ENCODE measurements around the gene MAL. TPM values are rescaled to one million over a fixed set of nuclear protein-coding genes. Genes with fewer than 3 reads are reported as not detected.

The MAL gene
- total and polyA plus RNA-seq, 2 of the 13 experiments (the other 11 are each of a cell fraction or from before 2014, with no cell fraction given) = not detected

- no peak for TF ChIP-seq FOXP1 (IDR thresholded peaks at IDR 0.05)
- 0 out of 2 replicates have a peak, but pooled peaks have one; percentile 12 for TF ChIP-seq FOXP1 (CRISPR knock-in tag; IDR thresholded peaks at IDR 0.05)
- no peak for TF ChIP-seq ZSCAN12 (CRISPR knock-in tag; IDR thresholded peaks at IDR 0.05)
- no peak for TF ChIP-seq ZNF260 (CRISPR knock-in tag; IDR thresholded peaks at IDR 0.05; ENCODE audit: borderline replicate concordance, low read depth)
- no peak for TF ChIP-seq NFAT5 (CRISPR knock-in tag; IDR thresholded peaks at IDR 0.05)
- TF ChIP-seq FOXO1 (CRISPR knock-in tag; IDR thresholded peaks at IDR 0.05) = 0 out of 2 replicates have a peak, but pooled peaks have one; percentile 36
- TF ChIP-seq JARID2 (CRISPR knock-in tag; IDR thresholded peaks at IDR 0.05; ENCODE audit: insufficient replicate concordance) = no peak
- no peak for TF ChIP-seq ZNF724P (CRISPR knock-in tag; IDR thresholded peaks at IDR 0.05; ENCODE audit: borderline replicate concordance)
- TF ChIP-seq ZNF264 (CRISPR knock-in tag; IDR thresholded peaks at IDR 0.05) = no peak
- 0 out of 2 replicates have a peak, but pooled peaks have one; percentile 64 for TF ChIP-seq ZNF225 (CRISPR knock-in tag; IDR thresholded peaks at IDR 0.05)
- no peak for TF ChIP-seq ZNF430 (CRISPR knock-in tag; IDR thresholded peaks at IDR 0.05)
- TF ChIP-seq ZBED4 (CRISPR knock-in tag; IDR thresholded peaks at IDR 0.05; ENCODE audit: borderline replicate concordance) = 0 out of 2 replicates have a peak, but pooled peaks have one; percentile 31
- TF ChIP-seq ZNF24 (IDR thresholded peaks at IDR 0.05) = no peak
- no peak for TF ChIP-seq ZNF605 (CRISPR knock-in tag; IDR thresholded peaks at IDR 0.05)
- TF ChIP-seq ZBTB7B (CRISPR knock-in tag; IDR thresholded peaks at IDR 0.05) = peak; percentile 88
- no peak for TF ChIP-seq THYN1 (CRISPR knock-in tag; IDR thresholded peaks at IDR 0.05; ENCODE audit: borderline replicate concordance, low read depth)
- no peak for TF ChIP-seq ZFP36L2 (CRISPR knock-in tag; IDR thresholded peaks at IDR 0.05)
- no peak for TF ChIP-seq ZNF143 (CRISPR knock-in tag; IDR thresholded peaks at IDR 0.05)
Measured at GRCh38 chr2:95076705-95077529, 51.4 kb downstream of the MAL start (continued).

All from HepG2 (cell line).